Endothelial cell of umbilical vein (primary cell): ENCODE measurements around the gene EXT2.

Source experiments
- CTCF ChIP-seq, 2 donors: IDR thresholded peaks; 1 replicate in 1 of 2; 2 replicates in 1 of 2; pipeline ENCODE4 v1.5.1; 2011; ENCODE audit warnings: low read length in 2 of 2, mild to moderate bottlenecking in 2 of 2, moderate library complexity in 2 of 2, control low read depth in 1 of 2, inconsistent platforms in 1 of 2, low read depth in 1 of 2; ENCODE audit not compliant: insufficient read depth in 1 of 2; ENCODE audit errors: extremely low read depth in 1 of 2
- POLR2A ChIP-seq: IDR thresholded peaks from 2 replicates; pipeline ENCODE4 v1.6.1; 2012; ENCODE audit warnings: low read depth, mild to moderate bottlenecking, control low read depth, low read length

GRCh38 chr11:44082645-44083044 lies 12.8 kb upstream of the EXT2 start:
- TF ChIP-seq CTCF (IDR thresholded peaks at IDR 0.05; ENCODE audit: extremely low read depth in 1 of 2, insufficient read depth in 1 of 2, low read depth in 1 of 2, low read length in 2 of 2): no peak
- TF ChIP-seq POLR2A: no peak
